HCT116 (cell line): ENCODE data around the gene IRF4. TPM values are rescaled to one million over a fixed set of nuclear protein-coding genes. Genes with fewer than 3 reads are reported as not detected.

Experiments used
- ATAC-seq: fragments of 200-7000 bp; cut with Tn5 transposase; 2 replicates; pipeline ENCODE4 v1.9.1; 2020; ENCODE audit warnings: mild to moderate bottlenecking, moderate library complexity
- BruUV-seq: library from RNA; stranded (reverse); fragments of 400-500 nt; replicated peaks from 2 replicates; lab custom pipeline; 2021; lab: Mats Ljungman, UMichigan
- CTCF ChIA-PET: fragments of 300-600 bp; sonication (Branson Sonifier 250); formaldehyde crosslinking; loops from one replicate; lab custom pipeline; 2021; ENCODE audit warnings: antibody characterized with exemption; lab: Charles Lee
- POLR2A ChIA-PET: fragments of 300-600, 350-600 bp; sonication (Branson Sonifier 250); formaldehyde crosslinking; loops from one replicate; lab custom pipeline; 2021; ENCODE audit warnings: antibody characterized with exemption; lab: Charles Lee
- RAD21 ChIA-PET, 2 experiments: fragments of 300-600 bp; sonication (Branson Sonifier 250); formaldehyde crosslinking; loops; one replicate each; lab custom pipeline; 2023; ENCODE audit warnings: low total read pairs in 2 of 2; ENCODE audit not compliant: uncharacterized antibody in 2 of 2, unreplicated experiment in 2 of 2, low non-redundant PET in 1 of 2; lab: Charles Lee
- DNase-seq: peaks from one replicate; pipeline ENCODE4 v3.0.0-alpha.2; 2010; ENCODE audit warnings: low read depth, low spot score
- H2AFZ ChIP-seq: fragments of 200-600 bp; shearing (Covaris generic), sonication (generic); 2 replicates; pipeline ENCODE4 v1.6.1; 2017; ENCODE audit warnings: low read depth, mixed run types, mixed read lengths, antibody characterized with exemption, low read length; ENCODE audit not compliant: poor library complexity, severe bottlenecking
- H3K27ac ChIP-seq: 2 replicates; pipeline ENCODE4 v1.5.1; 2012; ENCODE audit warnings: low read depth, low read length
- H3K27me3 ChIP-seq: fragments of 200-600 bp; sonication (generic); 2 replicates; pipeline ENCODE4 v1.6.1; 2016; ENCODE audit warnings: mixed run types, low read length, mixed read lengths; ENCODE audit not compliant: insufficient read depth
- H3K36me3 ChIP-seq, 2 experiments: fragments of 200-500 bp in 1 of 2; fragments of 200-600 bp in 1 of 2; sonication (Bioruptor generic) in 1 of 2; sonication (generic) in 1 of 2; 2 replicates each; pipeline versions ENCODE4 v1.5.1 to v1.6.1; 2014 to 2016; ENCODE audit warnings: low read length in 2 of 2, inconsistent platforms in 1 of 2, mixed read lengths in 1 of 2, mixed run types in 1 of 2; ENCODE audit not compliant: insufficient read depth in 2 of 2, control insufficient read depth in 1 of 2
- H3K4me1 ChIP-seq, 2 experiments: fragments of 200-600 bp in 1 of 2; sonication (generic) in 1 of 2; 2 replicates each; pipeline versions ENCODE4 v1.5.1 to v1.6.1; 2012 to 2017; ENCODE audit warnings: low read length in 2 of 2, inconsistent platforms in 1 of 2, mild to moderate bottlenecking in 1 of 2, mixed read lengths in 1 of 2, mixed run types in 1 of 2, moderate library complexity in 1 of 2; ENCODE audit not compliant: insufficient read depth in 2 of 2, control insufficient read depth in 1 of 2
- H3K4me2 ChIP-seq: fragments of 200-600 bp; sonication (generic); 2 replicates; pipeline ENCODE4 v1.6.1; 2017; ENCODE audit warnings: mixed run types, low read length, mixed read lengths
- H3K4me3 ChIP-seq, 2 experiments: fragments of 200-600 bp in 1 of 2; sonication (generic) in 1 of 2; replicated peaks in 1 of 2; 2 replicates each; pipeline ENCODE4 v1.5.1; 2011 to 2016; ENCODE audit warnings: low read length in 2 of 2, control low read depth in 1 of 2, low read depth in 1 of 2, mild to moderate bottlenecking in 1 of 2, mixed read lengths in 1 of 2, mixed run types in 1 of 2
- H3K79me2 ChIP-seq: fragments of 200-600 bp; sonication (generic); 2 replicates; pipeline ENCODE4 v1.6.1; 2017; ENCODE audit warnings: mild to moderate bottlenecking, mixed run types, low read length, moderate library complexity, mixed read lengths; ENCODE audit not compliant: insufficient read depth
- H3K9ac ChIP-seq: fragments of 200-600 bp; sonication (generic); 2 replicates; pipeline ENCODE4 v1.6.1; 2016; ENCODE audit warnings: low read length, mixed read lengths
- H3K9me2 ChIP-seq: fragments of 200-600 bp; sonication (generic), shearing (Covaris generic); 2 replicates; pipeline ENCODE4 v1.6.1; 2017; ENCODE audit warnings: mixed run types, mild to moderate bottlenecking, moderate library complexity; ENCODE audit not compliant: insufficient read depth
- H3K9me3 ChIP-seq, 2 experiments: fragments of 200-500 bp in 1 of 2; fragments of 200-600 bp in 1 of 2; sonication (Bioruptor generic) in 1 of 2; sonication (generic) in 1 of 2; 2 replicates each; pipeline ENCODE4 v1.6.1; 2014 to 2017; ENCODE audit warnings: low read length in 2 of 2, mixed read lengths in 2 of 2, inconsistent platforms in 1 of 2, low read depth in 1 of 2, mild to moderate bottlenecking in 1 of 2, mixed run types in 1 of 2, moderate library complexity in 1 of 2; ENCODE audit not compliant: control insufficient read depth in 1 of 2, insufficient read depth in 1 of 2
- H4K20me1 ChIP-seq: fragments of 200-600 bp; sonication (generic), shearing (Covaris generic); 2 replicates; pipeline ENCODE4 v1.6.1; 2017; ENCODE audit warnings: mixed run types, mild to moderate bottlenecking, moderate library complexity; ENCODE audit not compliant: insufficient read depth
- EGR1 ChIP-seq: IDR thresholded peaks from 2 replicates; pipeline ENCODE4 v1.6.1; 2012; ENCODE audit warnings: low read depth
- ELF1 ChIP-seq: IDR thresholded peaks from 2 replicates; pipeline ENCODE4 v1.6.1; 2012; ENCODE audit warnings: low read depth, borderline replicate concordance
- EZH2phosphoT487 ChIP-seq: fragments of 200-600 bp; IDR thresholded peaks from 2 replicates; pipeline ENCODE4 v1.6.1; 2018; ENCODE audit warnings: antibody characterized with exemption, borderline replicate concordance
- POLR2A ChIP-seq: IDR thresholded peaks from 2 replicates; pipeline ENCODE4 v1.7.0; 2011; ENCODE audit warnings: borderline replicate concordance; ENCODE audit not compliant: insufficient read depth, insufficient read length; ENCODE audit errors: extremely low read depth
- POLR2AphosphoS5 ChIP-seq: IDR thresholded peaks from 2 replicates; pipeline ENCODE4 v1.6.1; 2011; ENCODE audit warnings: mild to moderate bottlenecking, low read depth, low read length, moderate library complexity
- RAD21 ChIP-seq: IDR thresholded peaks from 2 replicates; pipeline ENCODE4 v1.6.1; 2012; ENCODE audit warnings: low read depth, mild to moderate bottlenecking
- SIN3A ChIP-seq: IDR thresholded peaks from 2 replicates; pipeline ENCODE4 v1.6.1; 2012; ENCODE audit warnings: low read depth
- SP1 ChIP-seq: IDR thresholded peaks from 2 replicates; pipeline ENCODE4 v1.6.1; 2012; ENCODE audit warnings: low read depth
- YY1 ChIP-seq: IDR thresholded peaks from 2 replicates; pipeline ENCODE4 v1.6.1; 2011; ENCODE audit warnings: low read length, low read depth, moderate library complexity, mild to moderate bottlenecking; ENCODE audit not compliant: insufficient replicate concordance; ENCODE audit errors: extremely low read depth
- ZFX ChIP-seq: fragments of 450-650 bp; IDR thresholded peaks from 2 replicates; pipeline ENCODE4 v1.6.1; 2017
- intact Hi-C: fragments of 100-400 bp; cut with micrococcal nuclease; formaldehyde crosslinking; loops from 2 replicates; pipeline ENCODE4 v1.10.0; 2022
- total RNA-seq: library from RNA; stranded (reverse); gene quantifications from one replicate; pipeline ENCODE4 v1.2.1, GENCODE V29; 2021; ENCODE audit not compliant: unreplicated experiment
- TF ChIP-seq, protein P1 (sequence below), 3 experiments: fragments of 200-600 bp in 1 of 3; sonication (generic) in 1 of 3; IDR thresholded peaks in 2 of 3; conservative IDR thresholded peaks in 1 of 3; 2 replicates each; pipeline ENCODE4 v1.5.1; 2012 to 2017; ENCODE audit warnings: low read depth in 2 of 3, low read length in 2 of 3, antibody characterized with exemption in 1 of 3, borderline replicate concordance in 1 of 3, control low read depth in 1 of 3, mild to moderate bottlenecking in 1 of 3, mixed read lengths in 1 of 3, mixed run types in 1 of 3, moderate library complexity in 1 of 3; ENCODE audit not compliant: insufficient read depth in 1 of 3

Gene IRF4
- total RNA-seq, 1 experiment from 2014 or later: 1.2 TPM

DNA sequence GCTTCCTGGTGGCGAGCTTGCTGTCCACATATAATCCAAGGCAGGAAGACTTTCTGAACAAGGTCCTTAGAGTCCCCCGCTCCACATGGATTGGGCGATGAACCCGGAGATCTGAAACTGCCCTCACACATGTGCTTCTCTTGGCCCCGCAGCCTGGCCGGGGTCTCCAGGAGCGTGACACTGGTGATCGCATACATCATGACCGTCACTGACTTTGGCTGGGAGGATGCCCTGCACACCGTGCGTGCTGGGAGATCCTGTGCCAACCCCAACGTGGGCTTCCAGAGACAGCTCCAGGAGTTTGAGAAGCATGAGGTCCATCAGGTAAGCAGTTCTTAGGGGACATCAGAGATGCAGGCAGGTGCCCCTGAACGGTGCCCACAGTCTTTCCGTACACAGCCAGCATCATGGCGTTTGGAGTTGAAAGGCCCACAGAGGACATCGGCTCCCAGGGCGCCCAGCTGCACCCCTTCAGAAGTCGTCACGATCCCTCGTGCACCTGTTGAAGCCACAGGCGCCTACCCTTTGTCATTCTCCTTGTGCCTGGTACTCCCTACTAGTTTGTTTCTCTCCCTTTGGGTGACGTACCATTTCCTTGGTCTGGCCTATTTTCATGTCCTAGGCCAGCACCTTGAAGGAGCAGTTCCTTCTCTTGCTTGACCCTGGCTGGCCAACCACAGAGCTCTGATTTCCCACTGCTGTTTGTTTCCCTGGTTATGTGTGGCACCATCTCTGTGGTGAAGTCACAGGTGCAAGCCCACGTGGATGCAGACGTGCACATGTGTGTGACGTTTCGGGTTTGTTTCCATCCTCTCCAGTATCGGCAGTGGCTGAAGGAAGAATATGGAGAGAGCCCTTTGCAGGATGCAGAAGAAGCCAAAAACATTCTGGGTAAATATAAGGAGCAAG, 43.3 kb upstream of the IRF4 start:
- TF ChIP-seq EGR1 (no peak), ZFX (no peak), EZH2phosphoT487 (no peak), POLR2AphosphoS5 (no peak), RAD21 (no peak), ELF1 (no peak), YY1 (no peak), SIN3A (no peak), SP1 (no peak), POLR2A (no peak)
- TF ChIP-seq, protein P1, sequence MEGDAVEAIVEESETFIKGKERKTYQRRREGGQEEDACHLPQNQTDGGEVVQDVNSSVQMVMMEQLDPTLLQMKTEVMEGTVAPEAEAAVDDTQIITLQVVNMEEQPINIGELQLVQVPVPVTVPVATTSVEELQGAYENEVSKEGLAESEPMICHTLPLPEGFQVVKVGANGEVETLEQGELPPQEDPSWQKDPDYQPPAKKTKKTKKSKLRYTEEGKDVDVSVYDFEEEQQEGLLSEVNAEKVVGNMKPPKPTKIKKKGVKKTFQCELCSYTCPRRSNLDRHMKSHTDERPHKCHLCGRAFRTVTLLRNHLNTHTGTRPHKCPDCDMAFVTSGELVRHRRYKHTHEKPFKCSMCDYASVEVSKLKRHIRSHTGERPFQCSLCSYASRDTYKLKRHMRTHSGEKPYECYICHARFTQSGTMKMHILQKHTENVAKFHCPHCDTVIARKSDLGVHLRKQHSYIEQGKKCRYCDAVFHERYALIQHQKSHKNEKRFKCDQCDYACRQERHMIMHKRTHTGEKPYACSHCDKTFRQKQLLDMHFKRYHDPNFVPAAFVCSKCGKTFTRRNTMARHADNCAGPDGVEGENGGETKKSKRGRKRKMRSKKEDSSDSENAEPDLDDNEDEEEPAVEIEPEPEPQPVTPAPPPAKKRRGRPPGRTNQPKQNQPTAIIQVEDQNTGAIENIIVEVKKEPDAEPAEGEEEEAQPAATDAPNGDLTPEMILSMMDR (IDR thresholded peaks at IDR 0.05 in 2 of 3, conservative IDR thresholded peaks at IDR 0.05 in 1 of 3; ENCODE audit: borderline replicate concordance in 1 of 3, insufficient read depth in 1 of 3, low read depth in 2 of 3, low read length in 2 of 3): no peak
- ChIA-PET RAD21 (no interaction called here), POLR2A (no interaction called here), CTCF (no interaction called here)
- no peaks in the 10 kb centered on the region for H3K9me2 ChIP-seq
- H3K27me3 ChIP-seq: no peaks in the 10 kb centered on the region
- no peak overlapping the region for H3K4me2 ChIP-seq
- no peaks in the 10 kb centered on the region for H3K36me3 ChIP-seq
- peaks cover 0 to 10% of the 10 kb centered on the region in 2 experiments; a peak in 2 of 4 replicates for H3K9me3 ChIP-seq
- H3K4me1 ChIP-seq: no peaks in the 10 kb centered on the region
- H4K20me1 ChIP-seq: no peaks in the 10 kb centered on the region
- no TSS peak for BruUV-seq
- no peak overlapping the region for H3K27ac ChIP-seq
- no peak overlapping the region for H3K9ac ChIP-seq
- no peak overlapping the region for H3K4me3 ChIP-seq
- intact Hi-C loops: no loop called here
- DNase-seq: no peak
- H3K79me2 ChIP-seq: no peaks in the 10 kb centered on the region
- H2AFZ ChIP-seq: no peak overlapping the region
- no peak for ATAC-seq
